Measurements from ENCODE around the gene NR3C2. TPM values are rescaled to one million over a fixed set of nuclear protein-coding genes. Genes with fewer than 3 reads are reported as not detected.

The NR3C2 gene
- total and polyA plus RNA-seq, 2 of the 4 experiments (the other 2 are of a cell fraction), result 1.1 to 2.3 TPM

DNA sequence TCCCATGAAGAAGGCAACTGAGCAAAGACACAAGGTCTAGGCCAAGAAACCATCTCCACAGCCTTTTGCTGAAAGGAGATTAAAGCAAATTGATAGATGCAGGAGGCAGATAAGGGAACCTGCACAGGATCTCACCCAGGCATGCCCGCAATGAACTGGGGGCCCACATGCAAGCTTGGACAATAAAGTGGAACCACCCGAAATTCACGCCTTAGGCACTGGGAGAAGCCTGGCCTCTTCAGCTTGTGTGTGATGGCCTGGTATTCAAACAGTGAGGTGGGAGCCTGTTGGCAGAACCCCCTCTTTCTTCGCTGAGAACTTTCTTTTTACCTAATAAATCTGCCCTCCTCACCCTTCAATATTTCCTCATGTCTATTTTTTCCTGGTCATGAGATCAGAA is 213.2 kb downstream of the NR3C2 start:
- no peak overlapping the region for H2BK20ac ChIP-seq (ENCODE audit: low read depth, low read length)
- H3K23ac ChIP-seq (ENCODE audit: low read depth, low read length), result no peak overlapping the region
- dilution Hi-C loops (cut with HindIII; ENCODE audit: low sequenced_read_pairs, unreplicated experiment), result no loop called here
- intact Hi-C loops (cut with micrococcal nuclease), result no loop called here
- DNase-seq (no peak), ATAC-seq (ENCODE audit: low read depth) (no peak)
- no peak overlapping the region for H2AFZ ChIP-seq (replicated peaks; ENCODE audit: low read length, poor library complexity)
- no peak overlapping the region for H2BK120ac ChIP-seq (ENCODE audit: low read depth, low read length)
- H4K20me1 ChIP-seq (ENCODE audit: insufficient read depth, low read length), result no peaks in the 10 kb centered on the region
- H2AK5ac ChIP-seq (ENCODE audit: low read depth, low read length), result no peak overlapping the region
- H3K9ac ChIP-seq (ENCODE audit: low read depth, low read length), result no peak overlapping the region
- no peak overlapping the region for H3K18ac ChIP-seq (ENCODE audit: low read depth, low read length)
- no peaks in the 10 kb centered on the region for H3K9me1 ChIP-seq (ENCODE audit: insufficient read depth, low read length)
- in situ Hi-C loops (cut with MboI; ENCODE audit: low sequenced_read_pairs), result no loop called here
- H4K91ac ChIP-seq (ENCODE audit: insufficient read depth, low read depth, low read length), result no peak overlapping the region
- H3K56ac ChIP-seq (ENCODE audit: extremely low read depth, insufficient read depth, low read length), result no peak overlapping the region
- no peak overlapping the region for H4K5ac ChIP-seq (ENCODE audit: low read depth, low read length)
- POLR2A ChIA-PET (ENCODE audit: unreplicated experiment), result no interaction called here
- no peaks in the 10 kb centered on the region for H3K36me3 ChIP-seq (ENCODE audit: control insufficient read depth, insufficient read depth, low read length)
- no CpG with 5 or more reads among the region's 4 CpGs for WGBS, 2 experiments (ENCODE audit: extremely low coverage in 2 of 2, insufficient read length in 1 of 2)
- no peak overlapping the region for H2BK15ac ChIP-seq (ENCODE audit: low read depth, low read length)
- H3K79me1 ChIP-seq (ENCODE audit: low read depth in 1 of 2, low read length in 2 of 2), result no peaks in the 10 kb centered on the region
- H4K8ac ChIP-seq (ENCODE audit: low read depth in 2 of 2, low read length in 2 of 2), result no peak overlapping the region
- no peak overlapping the region for H3K4me3 ChIP-seq (ENCODE audit: insufficient read depth, low read depth, low read length)
- no peak overlapping the region for H3K4me2 ChIP-seq (ENCODE audit: low read depth, low read length)
- H2AK9ac ChIP-seq (replicated peaks; ENCODE audit: low read depth, low read length, poor library complexity), result no peak overlapping the region
- H3K27me3 ChIP-seq (ENCODE audit: control insufficient read depth, insufficient read depth, low read length), result no peaks in the 10 kb centered on the region
- no TSS peak for BruUV-seq (replicated peaks)
- no peaks in the 10 kb centered on the region for H3K9me3 ChIP-seq (ENCODE audit: control insufficient read depth, insufficient read depth, low read length)
- H2BK5ac ChIP-seq (ENCODE audit: low read depth, low read length, poor library complexity, severe bottlenecking), result no peak overlapping the region
- CTCF ChIA-PET, result no interaction called here
- H3K14ac ChIP-seq (replicated peaks; ENCODE audit: low read depth, low read length), result no peak overlapping the region
- TF ChIP-seq, protein P1, sequence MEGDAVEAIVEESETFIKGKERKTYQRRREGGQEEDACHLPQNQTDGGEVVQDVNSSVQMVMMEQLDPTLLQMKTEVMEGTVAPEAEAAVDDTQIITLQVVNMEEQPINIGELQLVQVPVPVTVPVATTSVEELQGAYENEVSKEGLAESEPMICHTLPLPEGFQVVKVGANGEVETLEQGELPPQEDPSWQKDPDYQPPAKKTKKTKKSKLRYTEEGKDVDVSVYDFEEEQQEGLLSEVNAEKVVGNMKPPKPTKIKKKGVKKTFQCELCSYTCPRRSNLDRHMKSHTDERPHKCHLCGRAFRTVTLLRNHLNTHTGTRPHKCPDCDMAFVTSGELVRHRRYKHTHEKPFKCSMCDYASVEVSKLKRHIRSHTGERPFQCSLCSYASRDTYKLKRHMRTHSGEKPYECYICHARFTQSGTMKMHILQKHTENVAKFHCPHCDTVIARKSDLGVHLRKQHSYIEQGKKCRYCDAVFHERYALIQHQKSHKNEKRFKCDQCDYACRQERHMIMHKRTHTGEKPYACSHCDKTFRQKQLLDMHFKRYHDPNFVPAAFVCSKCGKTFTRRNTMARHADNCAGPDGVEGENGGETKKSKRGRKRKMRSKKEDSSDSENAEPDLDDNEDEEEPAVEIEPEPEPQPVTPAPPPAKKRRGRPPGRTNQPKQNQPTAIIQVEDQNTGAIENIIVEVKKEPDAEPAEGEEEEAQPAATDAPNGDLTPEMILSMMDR (conservative IDR thresholded peaks at IDR 0.05; ENCODE audit: low read depth, low read length), result no peak
- TF ChIP-seq CHD1 (IDR thresholded peaks at IDR 0.05; ENCODE audit: low read depth, low read length) (no peak), RAD21 (IDR thresholded peaks at IDR 0.05; ENCODE audit: low read length) (no peak), RCOR1 (IDR thresholded peaks at IDR 0.05; ENCODE audit: insufficient replicate concordance, low read length) (no peak), MAZ (IDR thresholded peaks at IDR 0.05; ENCODE audit: borderline replicate concordance, low read depth, low read length) (no peak), CEBPB (IDR thresholded peaks at IDR 0.05; ENCODE audit: low read depth, low read length) (no peak), MAFK (IDR thresholded peaks at IDR 0.05; ENCODE audit: low read depth, low read length) (no peak), RFX5 (IDR thresholded peaks at IDR 0.05; ENCODE audit: low read depth, low read length) (no peak), FOS (IDR thresholded peaks at IDR 0.05; ENCODE audit: low read depth, low read length) (no peak), BHLHE40 (IDR thresholded peaks at IDR 0.05; ENCODE audit: low read depth, low read length) (no peak), SMC3 (IDR thresholded peaks at IDR 0.05; ENCODE audit: low read depth, low read length) (no peak), NFE2L2 (IDR thresholded peaks at IDR 0.05; ENCODE audit: low read depth, low read length) (no peak), USF2 (IDR thresholded peaks at IDR 0.05; ENCODE audit: low read depth, low read length) (no peak)
- no peak overlapping the region for H3K27ac ChIP-seq (ENCODE audit: insufficient read depth, low read length)
- no peaks in the 10 kb centered on the region for H3K4me1 ChIP-seq (ENCODE audit: control insufficient read depth, insufficient read depth, low read length)
- H3K4ac ChIP-seq (ENCODE audit: low read depth, low read length), result no peak overlapping the region

All from IMR-90 (cell line).